ENCODE results near the gene SLC22A23. TPM values are rescaled to one million over a fixed set of nuclear protein-coding genes. Genes with fewer than 3 reads are reported as not detected.
"Not testable (repeated sequence)": the region's sequence is repeated elsewhere in the genome, so short reads cannot be mapped to it uniquely, and the experiment has no call there.

SLC22A23 gene
- total RNA-seq, 1 experiment from 2014 or later: 10.1 TPM

DNA sequence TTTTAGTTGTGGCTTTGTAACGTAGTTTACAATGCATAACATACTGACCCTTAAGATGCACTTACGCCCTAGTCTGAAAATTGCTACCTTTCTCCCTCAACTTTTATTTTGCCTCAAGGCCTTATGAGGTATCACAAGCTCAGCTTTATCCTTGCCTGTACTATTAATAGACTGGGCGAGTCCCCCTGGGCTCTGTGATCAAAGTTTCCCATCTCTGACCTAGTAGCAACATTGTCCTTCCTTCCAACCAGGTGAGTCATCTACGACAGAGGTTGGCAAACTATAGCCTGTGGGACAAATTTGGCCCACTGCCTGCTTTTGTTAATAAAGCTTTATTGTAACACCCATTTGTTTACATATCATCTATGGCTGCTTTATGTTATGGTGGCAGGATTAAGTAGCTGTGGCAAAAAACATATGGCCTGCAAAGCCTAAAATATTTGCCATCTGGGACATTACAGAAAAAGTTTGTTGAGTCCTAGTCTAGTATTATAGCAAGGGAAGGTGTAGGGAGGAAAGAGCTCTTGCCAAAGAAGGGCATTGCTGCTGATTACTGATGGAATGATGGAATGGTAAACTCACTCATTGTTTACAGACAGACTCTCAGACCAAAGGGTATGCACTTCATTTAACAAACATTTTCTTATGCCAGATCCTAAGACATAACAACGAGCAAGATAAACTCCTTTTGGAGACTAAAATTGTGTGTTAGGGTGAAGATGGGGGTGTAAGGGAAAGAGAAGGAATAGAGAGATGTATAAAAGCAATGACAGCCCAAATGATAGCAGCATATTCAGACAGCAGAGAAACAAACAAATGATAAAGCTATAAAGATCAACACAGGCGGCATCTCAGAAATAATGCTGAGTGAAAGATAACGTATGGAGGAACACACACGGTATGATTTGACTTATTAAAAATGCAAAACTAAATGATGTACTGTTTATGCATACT is 74.2 kb downstream of the SLC22A23 start:
- in situ Hi-C loops (cut with HindIII; ENCODE audit: low pct_unique_long_range_greater_than_20kb, low sequenced_read_pairs): no loop called here

DNA sequence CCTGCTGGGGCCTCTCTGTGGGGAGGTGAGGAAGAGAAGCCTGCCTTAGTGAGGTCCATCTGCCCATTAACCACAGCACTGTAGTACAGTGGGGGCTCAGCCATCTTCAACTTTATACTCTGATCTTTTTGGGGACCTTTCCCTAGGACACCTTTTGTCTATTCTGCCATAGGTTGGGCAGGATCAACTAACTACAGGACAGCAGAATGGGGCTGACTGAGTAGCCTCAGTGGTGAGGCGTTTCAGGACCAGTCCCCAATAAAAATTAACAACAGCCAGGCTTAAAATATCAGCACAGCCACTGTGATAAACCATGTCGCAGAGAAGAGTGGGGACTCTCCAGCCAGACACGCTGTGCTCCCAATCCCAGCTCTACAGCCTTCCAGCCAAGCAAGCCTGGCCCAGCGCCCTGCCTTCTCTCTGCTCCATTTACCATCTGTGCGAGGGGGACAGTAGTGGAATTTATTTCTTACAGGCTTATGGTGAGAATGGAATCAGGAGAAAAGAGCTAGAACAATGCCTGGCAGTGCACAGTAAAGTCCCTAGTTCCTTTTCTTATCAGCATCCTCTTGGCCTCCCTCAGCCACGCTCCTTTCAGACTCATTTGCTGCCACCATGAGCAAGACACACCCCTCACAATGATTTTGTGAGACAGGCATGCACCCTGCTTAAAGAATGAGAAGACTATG is 75.5 kb downstream of the SLC22A23 start:
- in situ Hi-C loops (cut with HindIII; ENCODE audit: low pct_unique_long_range_greater_than_20kb, low sequenced_read_pairs): no loop called here
- no peak for DNase-seq (ENCODE audit: low read depth)

More for the DNA sequence above, 74.2 kb downstream of the SLC22A23 start:
- peak; percentile 60 for DNase-seq (ENCODE audit: low read depth)

DNA sequence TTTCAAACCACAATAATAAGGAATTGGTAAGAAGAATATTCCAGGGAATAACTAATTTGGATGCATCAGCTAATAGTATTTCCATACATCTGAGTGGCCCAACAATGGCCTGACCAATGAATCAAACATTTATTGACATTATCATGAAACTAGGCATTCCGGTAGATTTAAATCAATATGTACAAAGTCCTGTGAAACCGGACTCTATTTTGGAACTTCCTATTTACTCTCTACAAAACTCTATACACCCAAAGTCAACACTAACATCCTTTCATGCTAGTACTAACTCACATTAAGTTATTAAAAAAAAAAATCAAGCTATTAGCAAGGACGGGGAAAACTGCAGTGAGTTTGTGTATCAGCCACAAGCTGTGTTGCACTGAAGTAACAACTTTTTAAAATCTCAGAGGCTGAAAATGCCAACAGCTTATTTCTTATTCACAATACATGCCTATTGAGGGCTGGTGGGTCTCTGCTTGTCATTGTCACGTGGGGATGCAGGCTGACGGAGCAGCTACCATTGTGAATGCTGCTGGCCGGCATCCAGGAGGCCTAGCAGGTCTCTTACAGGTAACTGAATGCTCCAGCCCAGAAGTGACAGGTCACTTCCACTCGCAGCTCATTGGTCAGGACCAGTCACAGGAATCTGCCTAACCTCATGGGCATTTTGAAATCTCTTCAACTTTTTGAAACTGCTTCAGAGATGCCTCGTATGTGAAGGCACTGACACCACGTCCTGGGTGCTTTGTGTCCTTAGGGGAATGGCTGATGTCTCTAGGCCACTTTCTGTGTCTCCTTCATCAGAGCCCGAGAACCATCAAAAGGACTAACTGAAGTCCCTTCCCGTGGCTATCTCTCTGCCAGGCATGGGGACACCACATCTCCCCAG is 76.3 kb downstream of the SLC22A23 start:
- no peak for DNase-seq (ENCODE audit: low read depth)
- in situ Hi-C loops (cut with HindIII; ENCODE audit: low pct_unique_long_range_greater_than_20kb, low sequenced_read_pairs): no loop called here

DNA sequence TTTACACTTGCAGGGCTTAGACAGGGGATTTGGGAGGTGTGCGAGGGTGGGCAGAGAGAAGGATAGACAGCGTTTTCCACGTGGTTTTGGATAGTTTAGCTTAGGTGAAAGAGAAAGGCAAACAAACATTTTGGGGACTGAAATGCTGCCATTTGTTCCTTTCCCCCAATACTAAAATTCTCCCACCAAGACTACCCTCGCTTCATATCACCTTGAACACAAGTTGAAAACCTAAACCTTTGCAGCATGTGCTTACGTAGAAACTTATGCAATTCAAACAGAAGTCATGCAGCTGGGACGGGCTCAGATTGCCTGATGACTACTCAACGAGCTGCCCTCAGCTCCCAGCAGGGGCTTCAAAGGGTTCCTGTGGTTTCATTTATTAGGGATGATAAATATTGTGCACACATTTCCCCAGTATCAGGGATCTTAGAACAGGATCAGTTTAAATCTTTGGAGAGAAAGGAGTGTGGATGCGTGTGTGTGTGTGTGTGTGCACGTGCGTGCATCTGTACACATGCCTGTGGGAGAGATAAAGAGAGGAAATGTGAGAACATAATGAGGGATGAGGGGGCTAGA is 77.3 kb downstream of the SLC22A23 start:
- in situ Hi-C loops (cut with HindIII; ENCODE audit: low pct_unique_long_range_greater_than_20kb, low sequenced_read_pairs): no loop called here
- no peak for DNase-seq (ENCODE audit: low read depth)

DNA sequence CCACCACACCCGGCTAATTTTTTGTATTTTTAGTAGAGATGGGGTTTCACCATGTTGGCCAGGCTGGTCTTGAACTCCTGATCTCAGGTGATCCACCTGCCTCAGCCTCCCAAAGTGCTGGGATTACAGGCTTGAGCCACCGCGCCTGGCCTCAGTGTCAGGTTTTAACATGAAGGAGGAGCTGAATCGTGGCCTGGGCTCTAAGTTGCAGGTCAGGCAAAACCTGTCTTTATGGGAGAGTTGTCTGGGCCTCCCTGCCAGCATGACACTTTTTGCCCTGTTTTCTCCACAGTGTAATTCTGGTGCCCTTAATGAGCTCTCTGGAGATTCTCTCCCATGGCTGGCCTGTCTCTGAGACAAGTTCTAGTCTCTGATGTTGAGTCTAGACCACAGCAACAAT is 78.0 kb downstream of the SLC22A23 start:
- DNase-seq (ENCODE audit: low read depth); in situ Hi-C loops (cut with HindIII; ENCODE audit: low pct_unique_long_range_greater_than_20kb, low sequenced_read_pairs): not testable (repeated sequence)

DNA sequence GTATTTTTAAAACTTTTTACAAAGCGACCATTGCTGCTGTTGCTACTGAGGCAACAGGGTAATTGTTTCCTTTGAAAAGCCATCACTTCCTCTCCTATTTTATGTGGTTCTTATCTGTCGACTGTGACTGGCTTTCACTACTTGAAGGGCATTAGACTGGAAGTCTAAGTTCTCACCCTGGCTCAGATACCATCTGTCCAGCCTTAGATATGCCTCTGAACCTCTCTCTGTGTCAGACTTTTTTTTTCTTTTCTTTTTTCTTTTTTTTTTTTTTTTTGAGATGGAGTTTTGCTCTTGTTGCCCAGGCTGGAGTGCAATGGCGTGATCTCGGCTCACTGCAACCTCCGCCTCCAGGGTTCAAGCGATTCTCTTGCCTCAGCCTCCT is 78.5 kb downstream of the SLC22A23 start:
- DNase-seq (ENCODE audit: low read depth); in situ Hi-C loops (cut with HindIII; ENCODE audit: low pct_unique_long_range_greater_than_20kb, low sequenced_read_pairs): not testable (repeated sequence)

DNA sequence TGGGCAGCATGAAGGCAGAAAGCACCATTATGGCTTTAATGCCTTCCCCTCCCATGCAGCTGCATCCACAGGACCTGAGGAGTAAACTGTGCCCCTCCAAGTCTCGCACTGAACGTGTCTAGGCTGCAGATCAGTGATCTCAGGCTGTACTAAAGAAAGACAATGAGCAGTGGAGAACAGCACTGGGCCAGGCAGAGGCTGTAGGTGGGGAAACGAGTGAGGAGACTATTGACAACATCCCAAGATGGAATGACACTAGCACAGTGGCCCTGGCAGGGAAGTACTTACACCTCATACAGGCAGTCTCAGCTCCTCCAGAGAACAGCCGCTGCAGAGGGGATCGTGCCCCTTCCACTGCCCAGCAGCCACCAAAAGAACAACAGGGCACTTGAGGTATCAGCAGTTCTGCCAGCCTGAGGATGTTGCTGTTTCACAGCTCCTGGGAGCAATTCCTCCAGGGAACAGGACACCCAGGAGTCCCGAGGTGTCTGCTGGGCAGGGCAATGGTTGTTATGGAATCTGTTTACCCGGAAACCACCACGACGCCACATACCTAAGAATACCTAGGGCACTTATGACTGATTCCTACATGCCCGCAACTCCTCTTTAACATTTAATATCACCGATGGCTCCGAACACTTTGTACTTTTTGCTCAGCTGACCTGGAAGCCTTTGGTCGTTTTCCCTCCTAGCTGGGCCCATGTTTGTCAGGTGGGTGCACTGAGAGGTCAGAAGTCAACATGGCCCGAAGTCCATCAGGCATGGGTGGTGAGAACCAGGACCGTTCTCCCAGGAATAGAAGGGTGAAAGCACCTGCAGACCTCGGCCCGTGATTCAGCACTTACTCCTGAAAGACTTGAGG is 79.1 kb downstream of the SLC22A23 start:
- no peak for DNase-seq (ENCODE audit: low read depth)
- in situ Hi-C loops (cut with HindIII; ENCODE audit: low pct_unique_long_range_greater_than_20kb, low sequenced_read_pairs): no loop called here

DNA sequence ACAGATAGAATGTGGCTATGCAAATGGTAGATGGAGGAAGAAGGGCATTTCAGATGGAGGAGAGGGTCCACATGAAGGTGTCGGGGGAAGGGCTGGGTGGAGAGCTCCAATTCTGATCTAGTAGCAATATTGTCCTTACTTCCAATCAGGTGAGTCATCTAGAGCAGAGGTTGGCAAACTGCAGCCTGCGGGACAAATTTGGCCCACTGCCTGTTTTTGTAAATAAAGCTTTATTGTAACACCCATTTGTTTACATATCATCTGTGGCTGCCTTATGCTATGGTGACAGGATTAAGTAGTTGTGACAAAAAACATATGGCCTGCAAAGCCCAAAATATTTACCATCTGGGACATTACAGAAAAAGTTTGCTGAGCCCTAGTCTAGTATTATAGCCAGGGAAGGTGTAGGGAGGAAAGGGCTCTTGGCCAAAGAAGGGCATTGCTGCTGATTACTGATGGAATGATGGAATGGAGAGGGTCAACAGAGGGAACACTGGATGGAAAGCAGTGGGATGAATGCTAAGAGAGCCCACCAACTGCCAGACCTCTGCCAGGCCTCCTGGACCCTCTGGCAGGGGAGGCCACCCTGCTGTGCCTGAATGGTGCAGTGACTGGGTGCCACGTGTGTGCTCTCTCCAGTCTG is 79.8 kb downstream of the SLC22A23 start:
- no peak for DNase-seq (ENCODE audit: low read depth)
- in situ Hi-C loops (cut with HindIII; ENCODE audit: low pct_unique_long_range_greater_than_20kb, low sequenced_read_pairs): no loop called here

DNA sequence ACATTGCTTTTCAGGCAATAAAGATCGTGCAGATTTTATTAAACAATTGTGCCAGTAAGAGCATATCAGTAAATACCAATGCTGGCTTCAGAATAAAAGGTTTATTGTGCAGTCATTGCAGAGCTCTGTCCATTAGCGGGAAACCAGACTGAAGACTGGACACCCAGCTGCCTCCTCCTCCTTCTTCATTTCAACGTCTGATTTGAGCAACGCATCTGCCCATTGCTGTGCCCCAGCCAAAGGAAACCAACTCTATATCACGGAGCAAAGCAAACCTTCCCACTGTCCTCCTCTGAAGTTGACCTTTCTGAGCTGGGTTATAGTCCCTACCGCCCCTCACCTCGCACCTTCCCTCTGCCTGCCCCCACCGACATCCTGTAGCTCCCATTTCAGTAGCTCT is 80.8 kb downstream of the SLC22A23 start:
- DNase-seq (ENCODE audit: low read depth): no peak
- in situ Hi-C loops (cut with HindIII; ENCODE audit: low pct_unique_long_range_greater_than_20kb, low sequenced_read_pairs): no loop called here

DNA sequence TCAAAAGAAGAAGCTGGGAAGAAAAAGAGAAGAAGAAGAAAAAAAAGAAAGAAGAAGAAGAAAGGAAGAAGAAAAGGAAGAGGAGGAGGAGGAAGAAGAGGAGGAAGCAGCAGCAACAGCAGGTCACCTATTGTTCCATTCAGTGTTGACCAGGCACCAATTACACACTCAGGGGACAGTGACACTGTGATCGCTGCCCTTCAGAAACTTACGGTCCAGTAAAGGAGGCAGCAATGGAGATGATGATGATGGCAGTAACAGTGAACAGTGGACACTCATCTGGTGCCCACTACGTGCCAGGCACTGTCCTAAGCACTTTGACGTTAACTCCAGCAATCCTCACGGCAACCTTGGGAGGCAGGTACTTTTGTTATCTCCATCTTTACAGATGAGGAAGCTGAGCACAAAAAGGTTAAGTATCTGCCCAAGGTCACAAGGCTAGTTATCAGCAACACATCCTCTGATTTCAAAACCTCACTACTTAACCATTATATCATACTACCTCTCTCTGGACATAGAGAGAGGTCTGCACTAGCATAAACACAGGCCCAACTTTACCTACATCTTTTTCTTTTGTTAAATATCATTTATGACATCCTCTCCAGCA is 83.2 kb downstream of the SLC22A23 start:
- in situ Hi-C loops (cut with HindIII; ENCODE audit: low pct_unique_long_range_greater_than_20kb, low sequenced_read_pairs): no loop called here

DNA sequence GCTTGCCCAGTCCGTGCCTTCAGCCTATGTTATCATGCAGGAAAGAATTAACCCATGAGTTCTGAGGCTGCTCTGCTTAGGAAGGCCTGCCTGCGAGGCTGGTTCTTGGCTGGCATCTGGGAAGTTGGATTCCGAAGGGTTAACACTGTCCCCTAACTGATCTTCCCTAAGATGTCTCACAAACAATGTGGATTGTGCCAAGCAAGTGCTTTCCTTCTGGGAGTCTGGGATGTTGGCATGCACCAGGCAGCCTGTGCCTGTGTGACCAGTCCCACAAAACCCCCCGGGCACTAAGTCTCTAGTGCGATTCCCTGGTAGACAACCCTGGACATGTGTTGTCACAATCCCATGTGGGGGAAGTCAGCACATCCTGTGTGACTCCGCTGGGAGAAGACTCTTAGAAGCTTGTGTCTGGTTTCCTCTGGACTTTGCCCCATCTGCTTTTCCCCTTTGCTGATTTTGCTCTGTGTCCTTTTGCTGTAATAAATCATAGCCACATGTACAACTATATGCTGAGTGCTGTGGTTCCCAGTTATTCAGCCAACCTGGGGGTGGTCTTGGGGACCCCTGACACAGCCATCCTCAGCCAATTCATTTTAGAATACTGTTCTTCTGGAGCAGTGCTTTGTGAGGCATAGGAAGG is 83.8 kb downstream of the SLC22A23 start:
- no peak for DNase-seq (ENCODE audit: low read depth)
- in situ Hi-C loops (cut with HindIII; ENCODE audit: low pct_unique_long_range_greater_than_20kb, low sequenced_read_pairs): no loop called here

More for the DNA sequence above, 83.2 kb downstream of the SLC22A23 start:
- DNase-seq (ENCODE audit: low read depth): no peak

DNA sequence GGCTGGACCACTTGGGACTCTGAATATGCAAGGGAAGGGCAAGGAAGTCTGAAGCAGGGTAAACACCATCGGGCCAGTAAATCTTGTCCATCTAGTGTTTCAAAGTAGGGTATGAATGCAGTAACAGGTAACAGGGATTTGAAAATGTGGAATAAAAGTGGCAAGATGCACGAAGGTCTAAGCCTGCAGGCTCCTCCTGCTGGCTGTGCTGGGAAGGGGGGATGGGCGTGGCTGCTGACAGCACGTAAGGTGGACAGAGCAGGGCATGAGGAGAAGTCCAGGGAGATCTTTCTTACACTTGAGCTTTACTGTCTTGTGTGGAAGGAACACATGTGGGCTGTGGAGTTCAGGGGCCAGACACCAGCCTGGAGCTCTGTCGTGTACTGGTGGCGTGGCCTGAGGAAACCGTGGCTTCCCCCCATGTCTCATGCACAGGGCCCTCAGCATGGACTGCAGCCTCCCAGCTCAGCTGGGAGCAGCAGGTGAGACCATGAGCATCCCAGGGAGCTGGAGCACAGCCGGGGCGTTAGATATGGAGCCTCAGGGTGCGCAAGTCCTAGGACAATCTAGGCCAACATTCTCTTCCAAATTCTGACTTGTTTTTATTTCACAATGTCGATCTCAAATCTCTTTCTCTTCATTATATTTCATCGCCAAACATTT is 84.5 kb downstream of the SLC22A23 start:
- in situ Hi-C loops (cut with HindIII; ENCODE audit: low pct_unique_long_range_greater_than_20kb, low sequenced_read_pairs): no loop called here
- no peak for DNase-seq (ENCODE audit: low read depth)

DNA sequence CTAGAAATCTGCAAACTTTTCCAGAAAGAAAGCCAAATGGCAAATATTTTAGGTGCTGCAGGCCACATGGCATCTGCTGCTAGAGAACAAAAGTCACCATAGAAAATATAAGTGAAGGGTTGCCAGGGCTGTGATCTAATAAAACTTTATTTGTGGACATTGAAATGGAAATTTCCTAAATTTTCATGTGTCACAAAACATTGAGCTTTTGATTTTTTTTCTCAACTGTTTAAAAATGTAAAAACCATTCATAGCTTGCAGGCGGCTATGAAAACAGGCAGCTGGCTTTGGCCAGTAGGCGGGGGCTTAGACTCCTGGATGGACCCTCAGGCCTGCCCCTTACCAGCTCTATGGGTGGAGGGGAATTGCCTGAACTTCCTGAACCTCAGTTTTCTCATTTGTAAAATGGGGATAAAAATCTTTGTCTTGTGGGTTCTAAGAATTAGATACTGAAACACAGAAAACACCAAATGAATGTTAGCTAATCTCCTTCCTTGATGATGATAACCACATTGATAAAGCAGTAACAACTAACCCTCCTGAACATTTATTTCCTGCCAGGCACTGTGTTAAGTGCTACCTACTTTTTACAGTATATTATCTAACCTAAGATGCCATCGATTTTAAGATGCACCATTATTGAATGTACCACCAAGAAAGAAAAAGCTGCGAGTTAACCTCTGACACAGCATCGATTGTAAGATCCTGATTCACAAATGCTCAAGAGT is 85.5 kb downstream of the SLC22A23 start:
- no peak for DNase-seq (ENCODE audit: low read depth)
- in situ Hi-C loops (cut with HindIII; ENCODE audit: low pct_unique_long_range_greater_than_20kb, low sequenced_read_pairs): no loop called here

DNA sequence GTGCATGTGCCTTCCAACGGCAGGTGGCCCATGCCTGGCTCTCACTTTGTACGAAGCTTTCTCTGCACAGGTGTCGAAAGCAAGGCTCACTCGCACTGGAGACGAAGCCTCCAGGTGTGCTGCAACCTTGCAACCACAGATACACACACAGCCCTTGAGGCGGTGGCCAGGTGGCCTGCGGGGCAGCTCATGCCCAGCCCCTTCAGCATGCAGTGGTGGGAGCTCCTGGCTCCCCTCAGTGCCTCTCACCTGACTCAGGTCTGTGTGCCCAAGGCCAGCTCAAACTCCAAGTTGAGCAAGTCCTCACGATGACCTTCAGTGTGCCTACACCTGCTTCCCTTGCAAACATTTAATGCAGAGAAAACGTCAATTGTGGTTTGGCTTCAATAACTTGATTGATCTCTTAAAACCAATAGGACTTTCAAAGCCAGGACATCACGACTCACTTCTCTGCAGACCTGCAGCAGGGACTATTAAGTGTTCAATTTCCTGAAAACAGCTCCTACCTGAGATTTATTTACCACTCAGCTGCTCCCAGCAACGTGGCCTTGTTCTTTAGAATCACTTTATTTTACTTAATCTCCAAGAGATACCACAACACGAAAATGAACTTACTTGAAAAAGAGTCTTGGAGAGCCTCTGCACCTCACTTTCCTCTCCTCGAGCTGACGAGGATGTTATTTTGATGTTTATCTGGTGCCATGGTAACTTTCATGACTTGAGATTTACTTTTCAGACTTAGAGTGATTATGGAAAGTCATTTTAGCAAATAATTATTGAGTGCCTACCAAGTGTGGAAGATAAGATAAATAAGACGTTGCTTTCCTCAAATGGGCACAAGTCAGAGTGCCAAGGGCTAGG is 86.3 kb downstream of the SLC22A23 start:
- in situ Hi-C loops (cut with HindIII; ENCODE audit: low pct_unique_long_range_greater_than_20kb, low sequenced_read_pairs): no loop called here
- DNase-seq (ENCODE audit: low read depth): no peak

All from Caki2 (cell line).